Measurements from ENCODE around the gene CUBN.

The CUBN gene

GRCh38 chr10:16819436-16819835 is 310.2 kb downstream of the CUBN start:
- Histone ChIP-seq H3K36me3 (replicated peaks) (no peaks in the 10 kb centered on the region), H3K27me3 (ENCODE audit: low read depth) (no peaks in the 10 kb centered on the region), H3K9me3 (peaks cover 13% of the 10 kb centered on the region), H3K4me3 (no peak overlapping the region), H3K4me1 (peaks cover 6% of the 10 kb centered on the region)
- in situ Hi-C loops (cut with MboI; ENCODE audit: low sequenced_read_pairs) = no loop called here
- no peak for DNase-seq (ENCODE audit: low spot score in 2 of 2)

- Histone ChIP-seq H3K4me1 (peaks cover 6% of the 10 kb centered on the region), H3K4me3 (no peak overlapping the region), H3K27me3 (ENCODE audit: low read depth) (no peaks in the 10 kb centered on the region), H3K9me3 (peaks cover 13% of the 10 kb centered on the region), H3K36me3 (replicated peaks) (no peaks in the 10 kb centered on the region)
- DNase-seq (ENCODE audit: low spot score in 2 of 2) = no peak
- in situ Hi-C loops (cut with MboI; ENCODE audit: low sequenced_read_pairs) = no loop called here
Measured at GRCh38 chr10:16819026-16819425, 310.6 kb downstream of the CUBN start.

- in situ Hi-C loops (cut with MboI; ENCODE audit: low sequenced_read_pairs) = no loop called here
- Histone ChIP-seq H3K9me3 (peaks cover 6% of the 10 kb centered on the region; the same call in 1 of the 2 replicates), H3K4me3 (peak within 1 kb of the TSS; percentile 63), H3K27me3 (ENCODE audit: low read depth) (no peaks in the 10 kb centered on the region), H3K4me1 (peaks cover 6% of the 10 kb centered on the region), H3K36me3 (replicated peaks) (no peaks in the 10 kb centered on the region)
- peak; percentile 99 to 100 for DNase-seq (ENCODE audit: low spot score in 2 of 2)
Measured at GRCh38 chr10:16817125-16818019, 312.2 kb downstream of the CUBN start, which contains the start of gene RSU1. Gene RSU1 (minus strand): TSS chr10:16817424. CDS start chr10:16817081, 343 bp downstream.

- in situ Hi-C loops (cut with MboI; ENCODE audit: low sequenced_read_pairs) = no loop called here
- no peak for DNase-seq (ENCODE audit: low spot score in 2 of 2)
- Histone ChIP-seq H3K36me3 (replicated peaks) (no peaks in the 10 kb centered on the region), H3K4me3 (peak overlapping the region; percentile 63), H3K4me1 (peaks cover 6% of the 10 kb centered on the region), H3K9me3 (0 out of 2 replicates have a peak, but pooled peaks cover under 1% of the 10 kb centered on the region), H3K27me3 (ENCODE audit: low read depth) (no peaks in the 10 kb centered on the region)
Measured at GRCh38 chr10:16816830-16817124, 312.8 kb downstream of the CUBN start.

- Histone ChIP-seq H3K27me3 (ENCODE audit: low read depth) (no peaks in the 10 kb centered on the region), H3K4me3 (peak overlapping the region; percentile 63), H3K36me3 (replicated peaks) (no peaks in the 10 kb centered on the region), H3K4me1 (peaks cover 6% of the 10 kb centered on the region; the same call in 1 of the 2 replicates), H3K9me3 (no peaks in the 10 kb centered on the region)
- peak; percentile 24 to 25 for DNase-seq (ENCODE audit: low spot score in 2 of 2)
- in situ Hi-C loops (cut with MboI; ENCODE audit: low sequenced_read_pairs) = no loop called here
Measured at GRCh38 chr10:16816171-16816570, 313.4 kb downstream of the CUBN start.

GRCh38 chr10:16814012-16814411 is 315.6 kb downstream of the CUBN start:
- in situ Hi-C loops (cut with MboI; ENCODE audit: low sequenced_read_pairs) = no loop called here
- Histone ChIP-seq H3K36me3 (replicated peaks) (no peaks in the 10 kb centered on the region), H3K9me3 (no peaks in the 10 kb centered on the region), H3K4me3 (no peak overlapping the region), H3K4me1 (peaks cover 6% of the 10 kb centered on the region; the same call in 1 of the 2 replicates), H3K27me3 (ENCODE audit: low read depth) (no peaks in the 10 kb centered on the region)
- DNase-seq (ENCODE audit: low spot score in 2 of 2) = no peak

GRCh38 chr10:16812676-16813075 is 316.9 kb downstream of the CUBN start:
- DNase-seq (ENCODE audit: low spot score in 2 of 2) = no peak
- H3K9me3 ChIP-seq = no peaks in the 10 kb centered on the region
- in situ Hi-C loops (cut with MboI; ENCODE audit: low sequenced_read_pairs) = no loop called here
- H3K4me3 ChIP-seq = no peak overlapping the region
- no peaks in the 10 kb centered on the region for H3K36me3 ChIP-seq (replicated peaks)
- peaks cover 6% of the 10 kb centered on the region; the same call in 1 of the 2 replicates for H3K4me1 ChIP-seq
- H3K27me3 ChIP-seq (ENCODE audit: low read depth) = no peaks in the 10 kb centered on the region

GRCh38 chr10:16811765-16812164 is 317.8 kb downstream of the CUBN start:
- peaks cover 6% of the 10 kb centered on the region; the same call in 1 of the 2 replicates for H3K4me1 ChIP-seq

GRCh38 chr10:16811292-16811691 is 318.3 kb downstream of the CUBN start:
- Histone ChIP-seq H3K4me1 (peaks cover 3% of the 10 kb centered on the region; the same call in 1 of the 2 replicates), H3K9me3 (no peaks in the 10 kb centered on the region), H3K27me3 (ENCODE audit: low read depth) (no peaks in the 10 kb centered on the region), H3K36me3 (replicated peaks) (no peaks in the 10 kb centered on the region), H3K4me3 (no peak overlapping the region)
- DNase-seq (ENCODE audit: low spot score in 2 of 2) = no peak
- in situ Hi-C loops (cut with MboI; ENCODE audit: low sequenced_read_pairs) = no loop called here

More at GRCh38 chr10:16811765-16812164, 317.8 kb downstream of the CUBN start:
- DNase-seq (ENCODE audit: low spot score in 2 of 2) = no peak
- no peak overlapping the region for H3K4me3 ChIP-seq
- no peaks in the 10 kb centered on the region for H3K9me3 ChIP-seq
- H3K27me3 ChIP-seq (ENCODE audit: low read depth) = no peaks in the 10 kb centered on the region
- no peaks in the 10 kb centered on the region for H3K36me3 ChIP-seq (replicated peaks)
- in situ Hi-C loops (cut with MboI; ENCODE audit: low sequenced_read_pairs) = no loop called here

GRCh38 chr10:16809074-16809718 is 320.4 kb downstream of the CUBN start:
- H3K4me1 ChIP-seq = peaks cover under 1% of the 10 kb centered on the region; the same call in 1 of the 2 replicates
- H3K36me3 ChIP-seq (replicated peaks) = no peaks in the 10 kb centered on the region
- DNase-seq (ENCODE audit: low spot score in 2 of 2) = peak; percentile 65 to 83
- no peak overlapping the region for H3K4me3 ChIP-seq
- no peaks in the 10 kb centered on the region for H3K27me3 ChIP-seq (ENCODE audit: low read depth)
- H3K9me3 ChIP-seq = no peaks in the 10 kb centered on the region
- in situ Hi-C loops (cut with MboI; ENCODE audit: low sequenced_read_pairs) = no loop called here

GRCh38 chr10:16804123-16804522 is 325.5 kb downstream of the CUBN start:
- H3K27me3 ChIP-seq (ENCODE audit: low read depth) = no peaks in the 10 kb centered on the region
- DNase-seq (ENCODE audit: low spot score in 2 of 2) = no peak
- in situ Hi-C loops (cut with MboI; ENCODE audit: low sequenced_read_pairs) = no loop called here

GRCh38 chr10:16803464-16803863 is 326.1 kb downstream of the CUBN start:
- H3K36me3 ChIP-seq (replicated peaks) = no peaks in the 10 kb centered on the region
- DNase-seq (ENCODE audit: low spot score in 2 of 2) = no peak
- H3K4me1 ChIP-seq = peaks cover 34% of the 10 kb centered on the region
- no peaks in the 10 kb centered on the region for H3K9me3 ChIP-seq
- H3K4me3 ChIP-seq = no peak overlapping the region
- no peaks in the 10 kb centered on the region for H3K27me3 ChIP-seq (ENCODE audit: low read depth)
- in situ Hi-C loops (cut with MboI; ENCODE audit: low sequenced_read_pairs) = no loop called here

More at GRCh38 chr10:16804123-16804522, 325.5 kb downstream of the CUBN start:
- Histone ChIP-seq H3K4me3 (no peak overlapping the region), H3K36me3 (replicated peaks) (no peaks in the 10 kb centered on the region), H3K9me3 (no peaks in the 10 kb centered on the region), H3K4me1 (peaks cover 34% of the 10 kb centered on the region)

GRCh38 chr10:16799621-16800020 is 330.0 kb downstream of the CUBN start:
- H3K27me3 ChIP-seq (ENCODE audit: low read depth) = no peaks in the 10 kb centered on the region
- H3K4me3 ChIP-seq = no peak overlapping the region
- no peaks in the 10 kb centered on the region for H3K9me3 ChIP-seq
- H3K36me3 ChIP-seq (replicated peaks) = no peaks in the 10 kb centered on the region
- in situ Hi-C loops (cut with MboI; ENCODE audit: low sequenced_read_pairs) = loop anchor here (25.0 kb wide), 2 partner anchors 687 to 912 kb away; no protein-coding TSS in a partner anchor
- DNase-seq (ENCODE audit: low spot score in 2 of 2) = no peak
- peaks cover 34% of the 10 kb centered on the region for H3K4me1 ChIP-seq

GRCh38 chr10:16798571-16798970 is 331.0 kb downstream of the CUBN start:
- Histone ChIP-seq H3K9me3 (no peaks in the 10 kb centered on the region), H3K36me3 (replicated peaks) (no peaks in the 10 kb centered on the region), H3K4me1 (peaks cover 28% of the 10 kb centered on the region), H3K4me3 (no peak overlapping the region), H3K27me3 (ENCODE audit: low read depth) (no peaks in the 10 kb centered on the region)
- no peak for DNase-seq (ENCODE audit: low spot score in 2 of 2)
- in situ Hi-C loops (cut with MboI; ENCODE audit: low sequenced_read_pairs) = loop anchor here (25.0 kb wide), 2 partner anchors 686 to 911 kb away; no protein-coding TSS in a partner anchor
